ENCODE results near the gene PPARD. TPM values are rescaled to one million over a fixed set of nuclear protein-coding genes. Genes with fewer than 3 reads are reported as not detected.

Gene PPARD
- total and polyA plus RNA-seq, 8 donors = 21.0 to 28.4 (median 23.9) TPM

DNA sequence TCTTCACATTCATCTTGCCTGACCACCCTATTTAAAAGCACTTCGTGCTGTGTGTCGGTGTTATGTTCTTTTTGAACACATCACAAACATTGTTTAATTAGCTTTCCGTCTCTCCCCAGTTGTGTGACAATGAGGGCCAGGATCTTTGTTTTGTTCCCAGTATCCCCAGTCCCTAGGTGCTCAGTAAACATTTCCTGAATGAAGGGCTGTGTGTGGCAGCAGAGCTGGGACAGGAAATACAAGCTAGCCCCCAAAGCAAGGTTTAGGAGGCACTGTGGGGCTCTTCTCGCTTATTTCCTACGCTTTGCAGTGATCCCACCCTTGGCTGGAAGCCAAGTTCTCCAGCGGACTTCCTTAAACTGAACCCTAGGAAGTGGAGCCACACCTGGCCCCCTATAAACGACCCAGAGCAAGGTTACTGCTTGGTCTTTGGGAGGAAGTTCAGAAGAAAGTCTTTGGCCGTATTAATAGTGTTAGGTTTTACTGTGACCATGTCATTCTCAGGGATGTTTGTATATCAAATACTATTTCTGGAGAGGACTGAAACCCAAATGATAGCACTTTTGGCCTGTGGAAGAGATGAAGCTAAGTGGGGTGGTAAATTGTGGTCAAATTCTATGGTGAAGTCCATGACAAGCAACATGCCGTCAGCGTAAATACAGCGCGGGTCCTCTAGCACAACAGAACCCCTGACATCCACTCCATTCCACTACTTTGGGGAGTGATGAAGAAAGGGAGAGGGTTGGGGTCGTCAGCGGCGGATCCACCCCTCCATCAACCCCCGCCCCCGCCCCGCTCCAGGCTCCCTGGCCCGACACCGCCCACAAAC, 109.2 kb downstream of the PPARD start:
- Histone ChIP-seq H3K36me3 (peaks cover 0 to 13% of the 10 kb centered on the region in 2 donors), H3K4me3 (peak overlapping the region in 1 of 2 donors; percentile 78), H3K27me3 (no peaks in the 10 kb centered on the region), H3K9me3 (no peaks in the 10 kb centered on the region), H3K4me1 (peaks cover 18 to 31% of the 10 kb centered on the region in 2 donors), H3K27ac (peak overlapping the region in 1 of 2 donors; percentile 72)
- ATAC-seq = no peak
- DNase-seq = no peak
- intact Hi-C loops (cut with DNase I) = loop anchor here in 1 of 2 donors (2.0 kb wide), 1 partner anchor 109 kb away; the partner anchor contains the start of gene PPARD
- TF ChIP-seq, protein P1, sequence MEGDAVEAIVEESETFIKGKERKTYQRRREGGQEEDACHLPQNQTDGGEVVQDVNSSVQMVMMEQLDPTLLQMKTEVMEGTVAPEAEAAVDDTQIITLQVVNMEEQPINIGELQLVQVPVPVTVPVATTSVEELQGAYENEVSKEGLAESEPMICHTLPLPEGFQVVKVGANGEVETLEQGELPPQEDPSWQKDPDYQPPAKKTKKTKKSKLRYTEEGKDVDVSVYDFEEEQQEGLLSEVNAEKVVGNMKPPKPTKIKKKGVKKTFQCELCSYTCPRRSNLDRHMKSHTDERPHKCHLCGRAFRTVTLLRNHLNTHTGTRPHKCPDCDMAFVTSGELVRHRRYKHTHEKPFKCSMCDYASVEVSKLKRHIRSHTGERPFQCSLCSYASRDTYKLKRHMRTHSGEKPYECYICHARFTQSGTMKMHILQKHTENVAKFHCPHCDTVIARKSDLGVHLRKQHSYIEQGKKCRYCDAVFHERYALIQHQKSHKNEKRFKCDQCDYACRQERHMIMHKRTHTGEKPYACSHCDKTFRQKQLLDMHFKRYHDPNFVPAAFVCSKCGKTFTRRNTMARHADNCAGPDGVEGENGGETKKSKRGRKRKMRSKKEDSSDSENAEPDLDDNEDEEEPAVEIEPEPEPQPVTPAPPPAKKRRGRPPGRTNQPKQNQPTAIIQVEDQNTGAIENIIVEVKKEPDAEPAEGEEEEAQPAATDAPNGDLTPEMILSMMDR (IDR thresholded peaks at IDR 0.05) = no peak

DNA sequence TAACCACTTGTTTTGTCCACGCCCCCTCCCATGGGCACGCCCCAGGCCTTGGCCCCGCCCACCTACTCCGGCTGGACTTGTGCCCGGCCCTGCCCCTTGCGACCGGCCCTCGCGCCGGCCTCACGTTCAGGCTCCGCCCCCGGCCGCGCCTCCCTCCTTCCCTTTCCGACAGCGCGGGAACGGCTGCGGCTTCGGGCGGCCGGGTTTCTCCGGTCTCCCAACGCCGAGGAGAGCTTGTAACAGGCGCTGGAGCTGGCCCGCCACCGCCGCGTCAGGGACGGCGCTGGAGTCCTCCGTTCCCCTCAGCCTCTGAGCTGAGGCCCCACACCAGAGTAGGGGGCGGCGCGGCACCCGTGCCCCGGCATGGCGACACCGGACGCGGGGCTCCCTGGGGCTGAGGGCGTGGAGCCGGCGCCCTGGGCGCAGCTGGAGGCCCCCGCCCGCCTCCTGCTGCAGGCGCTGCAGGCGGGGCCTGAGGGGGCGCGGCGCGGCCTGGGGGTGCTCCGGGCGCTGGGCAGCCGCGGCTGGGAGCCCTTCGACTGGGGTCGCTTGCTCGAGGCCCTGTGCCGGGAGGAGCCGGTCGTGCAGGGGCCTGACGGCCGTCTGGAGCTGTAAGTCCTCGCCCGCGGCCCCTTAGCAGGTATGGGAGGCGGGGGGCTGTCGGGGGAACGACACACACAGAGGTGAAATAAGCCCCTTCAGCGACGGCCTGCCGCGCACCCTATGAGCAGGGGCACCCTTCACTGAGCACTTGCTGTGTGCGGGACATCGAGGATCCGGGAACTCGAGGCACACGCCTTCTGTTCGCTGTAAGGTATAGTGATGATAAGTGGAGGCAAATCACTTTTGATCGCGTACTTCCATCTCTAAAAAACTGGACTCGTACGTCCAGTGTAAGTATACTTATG, 110.1 kb downstream of the PPARD start, which contains the start of gene FANCE:
Gene FANCE (plus strand): TSS at position 156 of the 908 bp plus-strand sequence. CDS start 208 bp downstream, at position 364.
- TF ChIP-seq, protein P1 (IDR thresholded peaks at IDR 0.05) = peak in 1 of 2 donors; percentile 20
- intact Hi-C loops (cut with DNase I) = no loop called here
- DNase-seq = peak; percentile 90 to 100 (median 94)
- Histone ChIP-seq H3K4me3 (peak within 1 kb of the TSS; percentile 58 to 78), H3K4me1 (peaks cover 18 to 31% of the 10 kb centered on the region in 2 donors), H3K36me3 (peaks cover 0 to 22% of the 10 kb centered on the region in 2 donors), H3K9me3 (no peaks in the 10 kb centered on the region), H3K27ac (peak within 1 kb of the TSS in 1 of 2 donors; percentile 72), H3K27me3 (no peaks in the 10 kb centered on the region)
- peak; percentile 97 for ATAC-seq

DNA sequence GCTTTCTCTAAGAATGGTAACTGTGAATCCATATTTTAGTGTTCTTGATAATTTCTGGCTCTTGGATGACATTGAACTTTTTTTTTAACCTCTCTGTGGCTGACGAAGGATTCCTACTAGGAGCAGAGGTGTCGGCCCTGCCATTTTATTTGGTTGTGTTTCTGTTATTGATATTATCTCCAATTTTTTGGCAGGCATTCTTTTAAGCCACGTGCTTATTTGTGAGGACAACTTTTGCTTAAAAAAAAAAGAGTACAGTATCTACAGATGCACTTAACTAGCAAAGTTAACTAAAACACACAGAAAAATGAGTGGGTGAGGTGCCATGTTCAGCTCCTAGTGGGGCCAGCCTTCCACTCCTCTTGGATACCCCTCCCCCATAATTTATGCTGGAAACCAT, 110.9 kb downstream of the PPARD start:
- H3K4me3 ChIP-seq = peak overlapping the region; percentile 58 to 78
- intact Hi-C loops (cut with DNase I) = no loop called here
- TF ChIP-seq, protein P1 (IDR thresholded peaks at IDR 0.05) = no peak
- H3K4me1 ChIP-seq = peaks cover 18 to 31% of the 10 kb centered on the region in 2 donors
- H3K27ac ChIP-seq = no peak overlapping the region
- peaks cover 0 to 28% of the 10 kb centered on the region in 2 donors for H3K36me3 ChIP-seq
- no peak for ATAC-seq
- DNase-seq = no peak
- H3K27me3 ChIP-seq = no peaks in the 10 kb centered on the region
- no peaks in the 10 kb centered on the region for H3K9me3 ChIP-seq

DNA sequence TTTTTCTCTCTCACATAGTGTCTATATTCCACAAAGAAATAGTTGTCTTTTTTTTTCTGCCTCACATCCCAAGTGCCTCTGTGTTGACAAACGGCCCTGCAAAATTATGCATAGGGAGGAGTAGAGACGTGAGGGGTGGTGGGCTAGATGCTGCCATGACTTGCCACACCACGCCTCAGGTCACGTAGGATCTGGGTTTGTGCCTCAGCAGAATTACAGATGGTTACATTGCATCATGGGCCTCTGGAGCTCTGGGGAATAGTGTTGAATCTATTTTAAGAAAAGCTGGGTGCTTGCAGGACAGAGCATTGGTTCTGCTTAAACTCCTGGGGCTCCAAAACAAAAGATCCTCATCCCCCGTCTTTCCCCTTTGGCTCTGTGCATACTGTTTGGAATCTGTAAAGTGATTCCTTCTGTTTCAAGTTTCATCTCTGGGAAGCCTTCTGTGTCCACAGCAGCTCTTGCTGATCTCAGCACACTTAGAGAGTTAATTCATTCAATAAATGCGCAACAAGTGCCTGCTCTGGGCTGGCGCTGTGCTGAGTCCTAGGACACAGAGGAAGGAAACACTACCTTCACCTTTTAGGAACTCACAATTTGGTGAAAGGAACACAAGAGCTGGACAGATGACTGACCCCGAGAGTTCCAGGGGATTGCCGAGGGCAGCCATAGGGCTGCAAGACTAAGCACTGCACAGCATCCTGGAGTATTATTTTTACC, 112.2 kb downstream of the PPARD start:
- intact Hi-C loops (cut with DNase I) = no loop called here
- no peak for DNase-seq
- Histone ChIP-seq H3K4me3 (no peak overlapping the region), H3K36me3 (peaks cover 0 to 41% of the 10 kb centered on the region in 2 donors), H3K4me1 (peaks cover 18 to 26% of the 10 kb centered on the region in 2 donors), H3K27ac (no peak overlapping the region), H3K9me3 (no peaks in the 10 kb centered on the region), H3K27me3 (no peaks in the 10 kb centered on the region)
- no peak for ATAC-seq
- TF ChIP-seq, protein P1 (IDR thresholded peaks at IDR 0.05) = no peak
